ENCODE data around the gene ABI3BP. TPM values are rescaled to one million over a fixed set of nuclear protein-coding genes. Genes with fewer than 3 reads are reported as not detected.

The ABI3BP gene
- polyA plus RNA-seq, 3 donors, result not detected

- Mint-ChIP-seq H3K36me3 (peaks cover 45 to 48% of the 10 kb centered on the region in 2 donors), H3K4me3 (no peak overlapping the region), H3K27me3 (ENCODE audit: low read depth in 3 of 3) (no peaks in the 10 kb centered on the region), H3K9me3 (no peaks in the 10 kb centered on the region), H3K4me1 (no peaks in the 10 kb centered on the region), H3K27ac (no peak overlapping the region)
- H3K9ac ChIP-seq (ENCODE audit: insufficient read depth, low read length, poor library complexity, severe bottlenecking), result no peak overlapping the region
- H3K36me3 ChIP-seq (replicated peaks in 1 of 2; ENCODE audit: control insufficient read depth in 1 of 2, insufficient read depth in 2 of 2, low read length in 2 of 2), result peaks cover 33 to 57% of the 10 kb centered on the region in 2 donors
- no peaks in the 10 kb centered on the region for H4K20me1 ChIP-seq (ENCODE audit: insufficient read depth, low read length)
- no peak for DNase-seq
- H3K27me3 ChIP-seq (ENCODE audit: control insufficient read depth in 2 of 2, insufficient read depth in 2 of 2, low read length in 2 of 2), result no peaks in the 10 kb centered on the region
- TF ChIP-seq CTCF (IDR thresholded peaks at IDR 0.05), result no peak
- intact Hi-C loops (cut with micrococcal nuclease), result no loop called here
- no peaks in the 10 kb centered on the region for H3K9me3 ChIP-seq (replicated peaks in 1 of 2; ENCODE audit: control insufficient read depth in 1 of 2, insufficient read depth in 1 of 2, low read length in 2 of 2)
- H3K79me2 ChIP-seq (ENCODE audit: insufficient read depth, low read length), result no peaks in the 10 kb centered on the region
- WGBS (ENCODE audit: insufficient coverage), result no CpG with 5 or more reads among the region's 3 CpGs
- no peak overlapping the region for H3K4me3 ChIP-seq (replicated peaks in 1 of 3; ENCODE audit: low read depth in 2 of 3, low read length in 3 of 3)
- H2AFZ ChIP-seq (ENCODE audit: insufficient read depth, low read depth, low read length, poor library complexity, severe bottlenecking), result no peak overlapping the region
- no peaks in the 10 kb centered on the region for H3K4me1 ChIP-seq (ENCODE audit: control insufficient read depth in 1 of 2, insufficient read depth in 2 of 2, low read length in 2 of 2)
- no peak overlapping the region for H3K4me2 ChIP-seq (replicated peaks; ENCODE audit: extremely low read depth, low read length, poor library complexity, severe bottlenecking)
- H3K27ac ChIP-seq (ENCODE audit: low read depth in 1 of 2, low read length in 2 of 2), result no peak overlapping the region
Observed at GRCh38 chr3:100754563-100755334, 238.5 kb downstream of the ABI3BP start.

GRCh38 chr3:100753846-100754245, 239.4 kb downstream of the ABI3BP start:
- peaks cover 41 to 66% of the 10 kb centered on the region in 2 donors for H3K36me3 ChIP-seq (replicated peaks in 1 of 2; ENCODE audit: control insufficient read depth in 1 of 2, insufficient read depth in 2 of 2, low read length in 2 of 2)
- no peak overlapping the region for H3K4me3 ChIP-seq (replicated peaks in 1 of 3; ENCODE audit: low read depth in 2 of 3, low read length in 3 of 3)
- no peaks in the 10 kb centered on the region for H4K20me1 ChIP-seq (ENCODE audit: insufficient read depth, low read length)
- H3K27me3 Mint-ChIP-seq (ENCODE audit: low read depth in 3 of 3), result no peaks in the 10 kb centered on the region
- no peaks in the 10 kb centered on the region for H3K9me3 Mint-ChIP-seq
- no peaks in the 10 kb centered on the region for H3K4me1 ChIP-seq (ENCODE audit: control insufficient read depth in 1 of 2, insufficient read depth in 2 of 2, low read length in 2 of 2)
- WGBS (ENCODE audit: insufficient coverage), result no CpG with 5 or more reads among the region's 2 CpGs
- intact Hi-C loops (cut with micrococcal nuclease), result no loop called here
- no peaks in the 10 kb centered on the region for H3K27me3 ChIP-seq (ENCODE audit: control insufficient read depth in 2 of 2, insufficient read depth in 2 of 2, low read length in 2 of 2)
- H3K4me3 Mint-ChIP-seq, result no peak overlapping the region
- no peak for DNase-seq
- H3K79me2 ChIP-seq (ENCODE audit: insufficient read depth, low read length), result no peaks in the 10 kb centered on the region
- H3K4me1 Mint-ChIP-seq, result no peaks in the 10 kb centered on the region
- no peak overlapping the region for H3K9ac ChIP-seq (ENCODE audit: insufficient read depth, low read length, poor library complexity, severe bottlenecking)
- no peaks in the 10 kb centered on the region for H3K9me3 ChIP-seq (replicated peaks in 1 of 2; ENCODE audit: control insufficient read depth in 1 of 2, insufficient read depth in 1 of 2, low read length in 2 of 2)
- no peak overlapping the region for H3K4me2 ChIP-seq (replicated peaks; ENCODE audit: extremely low read depth, low read length, poor library complexity, severe bottlenecking)
- H3K36me3 Mint-ChIP-seq, result peaks cover 50 to 51% of the 10 kb centered on the region in 2 donors
- no peak overlapping the region for H3K27ac Mint-ChIP-seq
- H3K27ac ChIP-seq (ENCODE audit: low read depth in 1 of 2, low read length in 2 of 2), result no peak overlapping the region
- no peak for TF ChIP-seq CTCF (IDR thresholded peaks at IDR 0.05)
- H2AFZ ChIP-seq (ENCODE audit: insufficient read depth, low read depth, low read length, poor library complexity, severe bottlenecking), result no peak overlapping the region

All from CD14-positive monocyte (primary cell).